DND-41 (cell line): ENCODE results near the gene GNG13.

Experiments
- ATAC-seq: fragments of 200-7000 bp; cut with Tn5 transposase; 3 replicates; pipeline ENCODE4 v1.9.1; 2021; ENCODE audit warnings: low read depth; ENCODE audit not compliant: insufficient read depth
- DNase-seq: peaks from one replicate; pipeline ENCODE4 v3.0.0-alpha.2; 2020
- H2AFZ ChIP-seq: 2 replicates; pipeline ENCODE4 v1.6.0; 2012; ENCODE audit warnings: low read depth, low read length
- H3K27ac ChIP-seq: 2 replicates; pipeline ENCODE4 v1.5.1; 2012; ENCODE audit warnings: low read length, inconsistent platforms
- H3K27me3 ChIP-seq: fragments of 200-600 bp; sonication (generic); 2 replicates; pipeline ENCODE4 v1.6.0; 2012; ENCODE audit warnings: low read length, mild to moderate bottlenecking, inconsistent platforms; ENCODE audit not compliant: insufficient read depth, poor library complexity
- H3K36me3 ChIP-seq: 2 replicates; pipeline ENCODE4 v1.5.1; 2012; ENCODE audit warnings: low read length, inconsistent platforms; ENCODE audit not compliant: insufficient read depth
- H3K4me1 ChIP-seq: 2 replicates; pipeline ENCODE4 v1.5.1; 2012; ENCODE audit warnings: mild to moderate bottlenecking, low read length; ENCODE audit not compliant: insufficient read depth
- H3K4me2 ChIP-seq: 2 replicates; pipeline ENCODE4 v1.6.0; 2012; ENCODE audit warnings: mild to moderate bottlenecking, moderate library complexity, low read length, inconsistent platforms; ENCODE audit not compliant: insufficient read depth
- H3K4me3 ChIP-seq, 2 experiments: fragments of 200-600 bp in 1 of 2; shearing (Covaris generic) in 1 of 2; 2 replicates each; pipeline ENCODE4 v1.5.1; 2012 to 2016; ENCODE audit warnings: inconsistent platforms in 2 of 2, low read length in 2 of 2, mild to moderate bottlenecking in 2 of 2, low read depth in 1 of 2, moderate library complexity in 1 of 2
- H3K79me2 ChIP-seq: 2 replicates; pipeline ENCODE4 v1.6.0; 2012; ENCODE audit warnings: low read length, inconsistent platforms; ENCODE audit not compliant: insufficient read depth
- H3K9ac ChIP-seq: 2 replicates; pipeline ENCODE4 v1.6.0; 2012; ENCODE audit warnings: low read depth, mild to moderate bottlenecking, inconsistent platforms, low read length, moderate library complexity
- H3K9me3 ChIP-seq: 2 replicates; pipeline ENCODE4 v1.5.1; 2012; ENCODE audit warnings: low read length, moderate library complexity, mild to moderate bottlenecking, inconsistent platforms; ENCODE audit not compliant: insufficient read depth, severe bottlenecking
- H4K20me1 ChIP-seq: 2 replicates; pipeline ENCODE4 v1.6.0; 2012; ENCODE audit warnings: low read length; ENCODE audit not compliant: insufficient read depth
- CTCF ChIP-seq: IDR thresholded peaks from 2 replicates; pipeline ENCODE4 v1.5.1; 2012; ENCODE audit warnings: borderline replicate concordance, low read length, moderate library complexity, mild to moderate bottlenecking; ENCODE audit not compliant: poor library complexity, severe bottlenecking; ENCODE audit errors: extremely low read depth
- EZH2 ChIP-seq: IDR thresholded peaks from 3 replicates; pipeline ENCODE4 v1.6.1; 2012; ENCODE audit warnings: borderline replicate concordance, low read depth, mild to moderate bottlenecking, moderate library complexity, low read length, inconsistent platforms; ENCODE audit not compliant: severe bottlenecking

The GNG13 gene

DNA sequence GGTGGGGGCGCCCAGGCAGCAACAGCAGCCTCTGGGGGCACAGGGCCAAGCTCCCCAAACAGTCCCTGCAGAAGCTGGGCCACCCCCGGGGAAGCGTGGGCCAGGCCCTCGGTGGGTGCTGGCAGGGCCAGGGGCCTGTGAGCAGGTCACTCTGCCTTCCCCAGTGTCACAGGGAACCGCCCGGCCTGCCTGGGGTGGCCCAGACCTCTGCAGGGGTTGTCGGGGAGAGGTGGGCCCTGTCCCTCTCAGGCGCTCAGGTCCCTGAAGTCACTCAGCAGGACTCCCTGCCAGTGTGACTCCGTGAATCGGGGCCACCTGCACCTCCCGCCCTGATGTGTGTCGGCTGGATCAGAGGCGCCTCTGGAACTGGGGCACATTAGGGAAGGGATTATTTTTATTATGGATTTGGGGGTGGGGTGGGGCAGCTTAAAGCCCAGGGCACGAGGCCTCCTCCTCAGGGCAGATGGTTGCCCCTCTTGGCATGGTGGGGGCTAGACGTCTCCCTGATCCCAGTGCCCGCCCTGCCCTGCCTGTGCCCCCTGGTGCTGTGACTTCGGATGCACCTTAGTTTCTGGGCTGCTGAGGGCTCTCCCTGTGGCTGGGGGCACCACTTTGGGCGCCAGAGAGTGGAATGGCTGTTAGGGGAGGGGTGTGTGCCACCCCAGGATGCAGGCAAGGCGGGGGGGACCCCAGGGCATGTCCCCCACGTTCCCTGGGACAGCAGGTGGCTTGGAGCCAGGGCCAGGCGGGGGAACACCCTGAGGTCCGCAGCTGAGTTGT, 1.2 kb upstream of the GNG13 start:
- peak; percentile 20 for ATAC-seq
- no peaks in the 10 kb centered on the region for H3K79me2 ChIP-seq
- no peak overlapping the region for H3K27ac ChIP-seq
- H3K9me3 ChIP-seq, result no peaks in the 10 kb centered on the region
- H2AFZ ChIP-seq, result no peak overlapping the region
- no peak overlapping the region for H3K4me2 ChIP-seq
- H3K27me3 ChIP-seq, result no peaks in the 10 kb centered on the region
- H3K4me1 ChIP-seq, result no peaks in the 10 kb centered on the region
- H3K36me3 ChIP-seq, result peaks cover 12% of the 10 kb centered on the region
- peaks cover 28% of the 10 kb centered on the region for H4K20me1 ChIP-seq
- DNase-seq, result no peak
- no peak overlapping the region for H3K9ac ChIP-seq
- H3K4me3 ChIP-seq, result no peak overlapping the region
- TF ChIP-seq CTCF (no peak), EZH2 (no peak)

- Histone ChIP-seq H3K27ac (no peak overlapping the region), H3K27me3 (no peaks in the 10 kb centered on the region), H4K20me1 (peaks cover 32% of the 10 kb centered on the region), H3K9ac (no peak overlapping the region), H3K4me2 (no peak overlapping the region), H3K9me3 (no peaks in the 10 kb centered on the region), H3K4me3 (no peak overlapping the region), H3K4me1 (no peaks in the 10 kb centered on the region), H3K79me2 (no peaks in the 10 kb centered on the region), H3K36me3 (peaks cover 20% of the 10 kb centered on the region), H2AFZ (no peak overlapping the region)
- ATAC-seq, result peak; percentile 18
- TF ChIP-seq EZH2, result no peak
- TF ChIP-seq CTCF, result no peak
- no peak for DNase-seq
These were observed 439 bp upstream of the GNG13 start for GRCh38 chr16:800834-801511.

GRCh38 chr16:799111-799947, 1.2 kb downstream of the GNG13 start:
- no peaks in the 10 kb centered on the region for H3K79me2 ChIP-seq
- DNase-seq, result no peak
- no peak overlapping the region for H3K4me2 ChIP-seq
- H3K27me3 ChIP-seq, result no peaks in the 10 kb centered on the region
- H3K36me3 ChIP-seq, result peaks cover 33% of the 10 kb centered on the region
- no peak for ATAC-seq
- H3K9ac ChIP-seq, result no peak overlapping the region
- no peak overlapping the region for H3K27ac ChIP-seq
- no peak overlapping the region for H3K4me3 ChIP-seq
- no peaks in the 10 kb centered on the region for H3K4me1 ChIP-seq
- peaks cover 36% of the 10 kb centered on the region for H4K20me1 ChIP-seq
- TF ChIP-seq CTCF (no peak), EZH2 (no peak)
- H2AFZ ChIP-seq, result no peak overlapping the region
- H3K9me3 ChIP-seq, result no peaks in the 10 kb centered on the region
